Activated naive CD4-positive, alpha-beta T cell treated with anti-CD3 and anti-CD28 coated beads, Interleukin-2, amount 10 ng/mL, durations not matched to agents 7 days and 5 days (primary cell): ENCODE data around the gene INPP5A.

Experiments used
- CTCF ChIA-PET: fragments of 350-600 bp; sonication (Branson Sonifier 250); formaldehyde crosslinking; loops from one replicate; lab custom pipeline; 2021; ENCODE audit warnings: antibody characterized with exemption; lab: Charles Lee
- DNase-seq: peaks from one replicate; pipeline ENCODE4 v3.0.0-alpha.2; 2020
- H3K27ac Mint-ChIP-seq: one replicate; pipeline ENCODE4 v1.8.0; 2021; ENCODE audit warnings: mild to moderate bottlenecking, moderate library complexity, mixed read lengths
- H3K27me3 Mint-ChIP-seq: one replicate; pipeline ENCODE4 v1.8.0; 2021; ENCODE audit warnings: mild to moderate bottlenecking, mixed read lengths
- H3K36me3 Mint-ChIP-seq: one replicate; pipeline ENCODE4 v1.8.0; 2021; ENCODE audit warnings: mixed read lengths
- H3K4me1 Mint-ChIP-seq: one replicate; pipeline ENCODE4 v1.8.0; 2021; ENCODE audit warnings: mixed read lengths
- H3K4me3 Mint-ChIP-seq: one replicate; pipeline ENCODE4 v1.8.0; 2021; ENCODE audit warnings: mild to moderate bottlenecking, moderate library complexity, mixed read lengths
- H3K9me3 Mint-ChIP-seq: one replicate; pipeline ENCODE4 v1.8.0; 2021; ENCODE audit warnings: mixed read lengths

Gene INPP5A

DNA sequence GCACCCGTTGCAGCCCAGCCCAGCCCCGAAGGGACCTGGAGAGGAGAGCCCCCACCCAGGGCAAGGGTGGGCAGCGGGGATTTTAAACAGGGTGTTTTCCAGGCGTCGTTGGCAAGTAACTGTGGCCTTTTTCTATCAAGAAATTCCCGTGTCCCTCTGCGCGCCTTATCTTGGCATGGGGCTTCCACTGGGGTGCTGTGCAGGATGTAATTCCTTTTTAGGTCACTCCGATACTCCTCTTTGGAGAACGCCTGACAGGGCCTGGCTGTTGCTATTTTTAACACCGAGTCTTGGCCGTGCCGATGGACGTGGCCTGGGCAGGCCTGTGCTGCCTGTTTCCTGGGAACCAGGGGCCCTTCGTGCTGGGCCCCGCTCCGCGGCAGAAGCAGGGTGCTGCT, 93.8 kb downstream of the INPP5A start:
- no peaks in the 10 kb centered on the region for H3K9me3 Mint-ChIP-seq
- H3K27me3 Mint-ChIP-seq = no peaks in the 10 kb centered on the region
- CTCF ChIA-PET = no interaction called here
- no peaks in the 10 kb centered on the region for H3K36me3 Mint-ChIP-seq
- H3K4me1 Mint-ChIP-seq = peaks cover 22% of the 10 kb centered on the region
- H3K4me3 Mint-ChIP-seq = no peak overlapping the region
- DNase-seq = no peak
- no peak overlapping the region for H3K27ac Mint-ChIP-seq

DNA sequence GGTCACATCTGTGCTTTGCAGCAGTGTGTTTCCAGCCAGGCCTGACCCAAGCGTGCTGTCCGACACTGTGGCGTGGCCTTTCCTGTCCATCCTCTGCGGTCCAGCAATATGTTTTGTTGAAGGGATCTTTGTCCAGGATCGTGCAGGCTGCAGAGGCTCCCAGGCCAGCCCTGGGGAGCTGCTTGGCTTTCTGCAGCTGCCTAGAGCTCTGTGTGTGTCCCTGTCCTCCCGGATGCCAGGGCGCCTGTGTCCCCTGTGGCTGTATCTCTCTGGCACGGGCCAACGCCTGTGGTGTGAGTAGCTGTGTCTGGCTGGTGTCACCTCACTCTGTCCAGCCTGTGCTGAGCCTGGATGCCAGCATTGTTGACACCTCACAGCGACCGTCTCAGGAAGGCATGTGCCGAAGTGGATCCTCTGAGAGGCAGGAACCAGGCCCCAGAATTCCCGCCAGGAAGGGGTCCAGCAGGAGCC, 94.5 kb downstream of the INPP5A start:
- Mint-ChIP-seq H3K27ac (no peak overlapping the region), H3K36me3 (no peaks in the 10 kb centered on the region), H3K27me3 (no peaks in the 10 kb centered on the region), H3K4me3 (no peak overlapping the region), H3K9me3 (no peaks in the 10 kb centered on the region), H3K4me1 (peaks cover 22% of the 10 kb centered on the region)
- DNase-seq = no peak
- CTCF ChIA-PET = interaction anchor here (1.9 kb wide), 1 partner anchor 173 kb away, joined by 6 read pairs; no protein-coding TSS in a partner anchor

DNA sequence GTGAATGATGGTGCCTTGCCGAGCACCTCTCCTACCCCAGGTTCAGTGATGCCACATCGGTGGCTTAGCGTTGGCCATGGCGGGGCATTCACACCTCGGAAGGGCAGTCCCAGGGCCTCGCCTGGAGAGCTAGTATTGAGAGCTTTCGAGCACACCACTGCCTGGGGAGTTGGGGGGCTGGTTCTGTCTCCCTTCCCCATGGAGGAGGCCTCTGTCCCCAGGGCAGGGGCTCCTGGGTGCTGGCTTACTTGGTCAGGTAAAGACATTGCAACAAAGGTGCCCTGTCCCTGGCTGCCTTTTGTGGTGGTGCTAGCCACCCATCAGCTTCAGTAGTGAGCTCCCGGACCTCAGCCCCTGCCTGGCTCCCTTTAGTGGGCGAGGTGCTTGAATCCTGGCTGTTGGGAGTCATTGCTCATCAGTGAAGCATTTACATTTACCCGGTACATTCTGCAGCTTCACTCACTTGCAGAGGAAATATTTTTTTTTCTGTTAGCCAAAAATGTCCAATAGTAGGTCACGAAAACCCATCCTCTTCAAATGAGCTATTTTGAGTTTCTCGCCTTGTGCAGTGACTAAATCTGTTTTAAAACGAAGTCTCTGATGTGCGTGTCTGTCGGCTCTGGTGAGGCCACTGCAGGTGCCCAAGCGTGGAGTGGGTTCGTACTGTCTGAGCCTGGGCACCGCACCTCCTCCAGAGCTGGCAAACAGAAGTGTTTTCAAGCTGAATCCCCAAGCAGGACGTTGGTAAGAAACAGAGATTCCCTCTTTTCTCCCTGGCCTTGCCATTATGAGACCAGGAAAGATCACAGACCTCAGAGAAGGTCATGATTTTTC, 95.5 kb downstream of the INPP5A start:
- no peak overlapping the region for H3K27ac Mint-ChIP-seq
- H3K4me1 Mint-ChIP-seq = peaks cover 18% of the 10 kb centered on the region
- no peak for DNase-seq
- CTCF ChIA-PET = interaction anchor here (0.7 to 1.9 kb wide), 5 partner anchors 22 to 174 kb away, joined by 3 to 6 read pairs (median 3); no protein-coding TSS in a partner anchor
- H3K27me3 Mint-ChIP-seq = no peaks in the 10 kb centered on the region
- H3K4me3 Mint-ChIP-seq = no peak overlapping the region
- H3K36me3 Mint-ChIP-seq = no peaks in the 10 kb centered on the region
- H3K9me3 Mint-ChIP-seq = no peaks in the 10 kb centered on the region

GRCh38 chr10:132634241-132634946, 96.8 kb downstream of the INPP5A start:
- H3K9me3 Mint-ChIP-seq = no peaks in the 10 kb centered on the region
- no peak for DNase-seq
- H3K27me3 Mint-ChIP-seq = no peaks in the 10 kb centered on the region
- peaks cover 13% of the 10 kb centered on the region for H3K4me1 Mint-ChIP-seq
- CTCF ChIA-PET = interaction anchor here (0.7 to 1.6 kb wide), 5 partner anchors 10 to 174 kb away, joined by 3 read pairs; no protein-coding TSS in a partner anchor
- H3K27ac Mint-ChIP-seq = no peak overlapping the region
- no peak overlapping the region for H3K4me3 Mint-ChIP-seq
- no peaks in the 10 kb centered on the region for H3K36me3 Mint-ChIP-seq

GRCh38 chr10:132634947-132635271, 97.3 kb downstream of the INPP5A start:
- CTCF ChIA-PET = interaction anchor here (0.7 to 2.0 kb wide), 4 partner anchors 11 to 176 kb away, joined by 3 to 10 read pairs (median 3); no protein-coding TSS in a partner anchor
- DNase-seq = no peak
- H3K9me3 Mint-ChIP-seq = no peaks in the 10 kb centered on the region
- no peaks in the 10 kb centered on the region for H3K36me3 Mint-ChIP-seq
- H3K27ac Mint-ChIP-seq = no peak overlapping the region
- H3K4me3 Mint-ChIP-seq = no peak overlapping the region
- peaks cover 13% of the 10 kb centered on the region for H3K4me1 Mint-ChIP-seq
- no peaks in the 10 kb centered on the region for H3K27me3 Mint-ChIP-seq

DNA sequence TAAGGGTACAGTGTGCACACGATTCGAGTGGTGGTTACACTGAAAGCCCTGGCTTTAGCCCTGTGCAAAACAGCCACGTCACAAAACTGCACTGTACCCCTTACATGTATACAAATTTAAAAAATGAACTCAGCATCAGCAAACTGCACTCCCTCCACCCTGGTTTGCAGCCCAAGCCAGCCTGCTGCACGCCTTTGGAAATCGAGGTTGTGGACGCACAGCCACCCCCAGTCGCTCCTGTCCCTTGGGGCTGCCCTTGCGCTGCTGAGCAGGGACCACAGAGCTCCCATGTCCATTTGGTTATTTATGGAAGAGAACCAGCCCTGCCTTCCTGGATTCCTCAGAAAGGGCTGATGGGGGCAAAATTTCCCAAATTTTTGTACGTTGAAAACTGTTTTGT, 98.8 kb downstream of the INPP5A start:
- H3K27me3 Mint-ChIP-seq = no peaks in the 10 kb centered on the region
- H3K4me1 Mint-ChIP-seq = peaks cover 10% of the 10 kb centered on the region
- H3K27ac Mint-ChIP-seq = no peak overlapping the region
- H3K4me3 Mint-ChIP-seq = no peak overlapping the region
- CTCF ChIA-PET = interaction anchor here (1.6 to 2.0 kb wide), 2 partner anchors 12 to 177 kb away, joined by 3 to 10 read pairs; no protein-coding TSS in a partner anchor
- DNase-seq = no peak
- no peaks in the 10 kb centered on the region for H3K9me3 Mint-ChIP-seq
- no peaks in the 10 kb centered on the region for H3K36me3 Mint-ChIP-seq

DNA sequence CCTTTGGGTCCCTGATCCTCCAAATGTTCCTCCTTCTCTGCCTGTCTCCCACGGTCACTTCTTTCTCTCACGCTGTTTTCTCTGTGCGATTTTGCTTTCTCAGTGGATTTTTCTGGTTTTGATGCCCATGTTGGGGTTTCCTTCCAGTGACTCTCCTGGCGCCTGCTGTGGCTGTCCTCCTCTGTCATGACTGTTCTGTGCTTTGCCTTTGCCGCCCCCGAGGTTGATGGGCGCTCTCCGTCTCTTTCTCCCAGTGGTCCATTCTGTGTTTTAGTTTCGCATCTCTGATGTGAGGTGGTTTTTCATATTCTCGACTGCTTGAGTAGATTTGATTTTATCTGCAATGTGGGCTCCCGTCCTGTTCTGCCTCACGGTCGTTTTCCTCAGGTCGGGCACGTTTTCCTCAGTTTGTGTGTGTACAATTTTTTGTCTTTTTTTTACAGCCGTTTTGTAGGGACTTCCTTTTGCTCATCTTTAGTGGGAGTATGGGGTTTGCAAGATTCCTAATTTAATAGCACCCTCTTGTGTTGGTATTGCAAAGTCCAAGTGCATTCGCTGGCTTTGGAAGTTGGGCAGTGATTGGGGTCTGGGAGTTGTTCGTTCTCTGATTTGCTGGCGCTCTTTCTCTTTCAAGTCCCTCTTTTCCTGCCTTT, 100.0 kb downstream of the INPP5A start:
- H3K4me3 Mint-ChIP-seq = no peak overlapping the region

GRCh38 chr10:132638130-132638515, 100.5 kb downstream of the INPP5A start:
- H3K27ac Mint-ChIP-seq = no peak overlapping the region
- no peaks in the 10 kb centered on the region for H3K27me3 Mint-ChIP-seq
- CTCF ChIA-PET = interaction anchor here (1.1 to 2.3 kb wide), 3 partner anchors 87 to 404 kb away, joined by 3 to 13 read pairs (median 3); no protein-coding TSS in a partner anchor
- peaks cover 10% of the 10 kb centered on the region for H3K4me1 Mint-ChIP-seq
- no peaks in the 10 kb centered on the region for H3K36me3 Mint-ChIP-seq
- no peaks in the 10 kb centered on the region for H3K9me3 Mint-ChIP-seq
- DNase-seq = no peak
- no peak overlapping the region for H3K4me3 Mint-ChIP-seq

More for the DNA sequence above, 100.0 kb downstream of the INPP5A start:
- Mint-ChIP-seq H3K4me1 (peaks cover 10% of the 10 kb centered on the region), H3K9me3 (no peaks in the 10 kb centered on the region), H3K27me3 (no peaks in the 10 kb centered on the region), H3K36me3 (no peaks in the 10 kb centered on the region), H3K27ac (no peak overlapping the region)
- CTCF ChIA-PET = interaction anchor here (2.3 kb wide), 1 partner anchor 178 kb away, joined by 13 read pairs; no protein-coding TSS in a partner anchor
- DNase-seq = peak; percentile 33

GRCh38 chr10:132639470-132639869, 101.9 kb downstream of the INPP5A start:
- no peaks in the 10 kb centered on the region for H3K36me3 Mint-ChIP-seq
- peaks cover 8% of the 10 kb centered on the region for H3K4me1 Mint-ChIP-seq
- H3K4me3 Mint-ChIP-seq = no peak overlapping the region
- CTCF ChIA-PET = interaction anchor here (1.1 to 2.3 kb wide), 2 partner anchors 180 to 405 kb away, joined by 3 to 13 read pairs; no protein-coding TSS in a partner anchor
- no peak overlapping the region for H3K27ac Mint-ChIP-seq
- no peaks in the 10 kb centered on the region for H3K27me3 Mint-ChIP-seq
- no peaks in the 10 kb centered on the region for H3K9me3 Mint-ChIP-seq
- DNase-seq = no peak

DNA sequence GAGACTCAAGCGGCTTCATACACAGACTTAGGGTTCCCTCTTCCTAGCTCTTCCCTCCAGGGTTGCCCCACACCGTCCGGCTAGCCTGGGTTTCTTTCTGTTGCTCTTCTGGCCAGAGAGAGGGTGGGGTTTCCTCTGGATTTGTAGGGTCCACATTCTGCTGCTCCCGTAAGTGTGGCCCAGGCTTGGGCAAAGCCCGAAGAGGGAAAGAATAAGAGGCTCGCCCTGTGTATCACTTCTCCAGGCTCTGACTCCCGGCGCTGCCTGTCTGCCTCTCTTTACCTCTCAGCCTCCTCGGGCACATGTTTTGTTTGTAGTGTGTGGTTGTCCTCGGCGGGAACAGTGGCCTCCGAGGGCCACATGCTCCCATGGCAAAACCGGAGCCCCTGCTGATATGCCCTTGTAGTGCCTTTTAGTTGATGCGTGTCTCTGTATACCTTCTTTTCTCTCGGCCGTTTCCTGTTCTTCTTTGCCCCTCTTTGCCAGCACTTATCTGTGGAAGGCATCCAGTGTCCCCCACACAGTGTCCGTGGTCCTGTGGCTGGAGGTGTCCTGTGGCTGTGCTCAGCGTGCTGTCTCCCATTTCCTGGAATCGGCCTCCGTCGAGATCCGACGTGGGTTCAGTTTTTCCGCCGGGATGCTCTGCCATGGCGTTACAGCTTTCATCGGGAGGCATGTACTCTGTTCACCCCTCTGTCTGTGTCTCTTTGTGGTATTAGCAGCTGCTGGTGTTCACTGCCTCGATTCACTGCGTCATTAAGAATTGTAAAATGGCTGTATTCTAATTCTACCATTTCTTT, 102.9 kb downstream of the INPP5A start:
- no peak for DNase-seq
- Mint-ChIP-seq H3K4me1 (peaks cover 4% of the 10 kb centered on the region), H3K4me3 (no peak overlapping the region), H3K36me3 (no peaks in the 10 kb centered on the region), H3K9me3 (no peaks in the 10 kb centered on the region), H3K27me3 (no peaks in the 10 kb centered on the region), H3K27ac (no peak overlapping the region)
- CTCF ChIA-PET = interaction anchor here (1.1 to 2.3 kb wide), 2 partner anchors 181 to 186 kb away, joined by 3 to 13 read pairs; no protein-coding TSS in a partner anchor

DNA sequence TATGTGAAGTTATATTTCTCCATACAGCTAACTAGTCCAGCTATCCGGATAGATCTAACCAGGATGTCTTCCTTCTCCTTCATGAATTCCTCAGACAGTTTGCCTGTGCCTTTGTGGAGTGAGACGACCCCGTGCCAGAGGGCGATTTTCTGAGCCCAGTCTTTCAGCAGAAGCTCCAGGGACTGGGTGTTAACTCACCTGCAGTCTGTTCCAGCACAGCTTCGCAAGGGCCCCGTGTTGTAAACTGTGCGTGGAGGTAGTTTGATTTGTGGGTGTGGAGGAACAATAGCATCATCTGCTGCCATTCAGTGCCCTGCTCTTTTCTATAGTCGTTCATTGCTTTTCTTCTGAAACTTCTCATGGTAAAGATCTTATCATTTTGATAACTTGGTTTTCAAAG, 103.8 kb downstream of the INPP5A start:
- DNase-seq = no peak
- CTCF ChIA-PET = interaction anchor here (1.1 kb wide), 1 partner anchor 187 kb away, joined by 3 read pairs; no protein-coding TSS in a partner anchor
- Mint-ChIP-seq H3K9me3 (no peaks in the 10 kb centered on the region), H3K36me3 (no peaks in the 10 kb centered on the region), H3K4me1 (peaks cover 4% of the 10 kb centered on the region), H3K27me3 (no peaks in the 10 kb centered on the region), H3K4me3 (no peak overlapping the region), H3K27ac (no peak overlapping the region)

DNA sequence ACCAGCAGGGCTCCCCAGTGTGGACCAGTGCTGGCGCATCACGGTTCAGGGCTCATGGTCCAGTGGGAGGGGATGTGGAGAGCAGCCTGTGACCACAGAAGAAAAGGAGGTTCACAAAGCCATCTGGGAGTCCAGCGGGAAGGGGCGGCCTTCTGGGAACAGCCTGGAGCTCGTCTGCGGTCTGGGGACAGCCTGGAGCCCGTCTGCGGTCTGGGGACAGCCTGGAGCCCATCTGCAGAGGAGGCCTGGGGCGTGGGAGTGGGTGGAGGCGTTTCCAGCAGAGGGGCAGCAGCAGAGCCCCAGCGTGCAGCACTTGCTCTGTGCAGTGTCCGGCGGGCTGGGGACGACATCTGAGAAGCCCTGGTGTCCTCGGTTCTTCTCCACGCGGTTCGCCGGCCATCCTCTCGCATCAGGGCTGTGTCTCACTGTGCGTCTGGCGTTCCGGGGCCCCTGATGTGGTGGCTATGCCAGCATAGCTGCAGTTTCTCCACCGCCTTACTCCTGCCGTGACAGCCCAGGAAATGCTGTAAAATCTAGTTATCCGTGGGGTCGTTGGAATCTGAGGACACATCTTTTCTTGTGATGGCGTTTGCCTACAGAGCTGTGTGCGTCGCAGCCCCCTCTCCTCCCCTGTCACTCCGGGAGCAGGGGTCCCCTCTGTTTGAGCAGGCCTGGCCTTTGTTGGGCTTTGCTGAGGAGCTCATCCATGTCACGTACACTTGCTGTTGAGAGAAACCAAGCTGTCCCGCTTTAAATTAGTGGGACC, 104.6 kb downstream of the INPP5A start:
- no peak for DNase-seq
- Mint-ChIP-seq H3K27me3 (no peaks in the 10 kb centered on the region), H3K36me3 (no peaks in the 10 kb centered on the region), H3K4me1 (peaks cover 4% of the 10 kb centered on the region), H3K9me3 (no peaks in the 10 kb centered on the region), H3K4me3 (no peak overlapping the region), H3K27ac (no peak overlapping the region)
- CTCF ChIA-PET = interaction anchor here (1.1 to 1.6 kb wide), 4 partner anchors 183 to 188 kb away, joined by 3 to 7 read pairs (median 4); no protein-coding TSS in a partner anchor

GRCh38 chr10:132642732-132643008, 105.1 kb downstream of the INPP5A start:
- Mint-ChIP-seq H3K27me3 (no peaks in the 10 kb centered on the region), H3K36me3 (no peaks in the 10 kb centered on the region), H3K4me1 (peaks cover 1% of the 10 kb centered on the region), H3K4me3 (no peak overlapping the region), H3K9me3 (no peaks in the 10 kb centered on the region), H3K27ac (no peak overlapping the region)
- CTCF ChIA-PET = interaction anchor here (1.2 to 1.6 kb wide), 3 partner anchors 183 to 188 kb away, joined by 3 to 7 read pairs (median 4); no protein-coding TSS in a partner anchor
- DNase-seq = no peak
